RWPE2 (cell line): ENCODE measurements around the gene H2BK1.

Experiments used
- ATAC-seq: fragments of 200-7000 bp; cut with Tn5 transposase; 3 replicates; pipeline ENCODE4 v1.9.1; 2021; ENCODE audit warnings: low read depth
- DNase-seq: peaks from one replicate; pipeline ENCODE4 v3.0.0-alpha.2; 2020; ENCODE audit warnings: low spot score
- H3K27ac ChIP-seq: fragments of 450-650 bp; 2 replicates; pipeline ENCODE4 v1.5.1; 2017; ENCODE audit warnings: mild to moderate bottlenecking; ENCODE audit not compliant: poor library complexity, severe bottlenecking
- H3K27me3 ChIP-seq: fragments of 250-450 bp; sonication (Bioruptor Pico); 2 replicates; pipeline ENCODE4 v1.5.1; 2021; ENCODE audit warnings: mild to moderate bottlenecking, moderate library complexity; ENCODE audit not compliant: insufficient read depth, poor library complexity, severe bottlenecking
- H3K36me3 ChIP-seq: fragments of 250-450 bp; sonication (Bioruptor Pico); 2 replicates; pipeline ENCODE4 v1.5.1; 2020; ENCODE audit warnings: low read depth, mild to moderate bottlenecking, moderate library complexity
- H3K4me1 ChIP-seq: fragments of 250-450 bp; sonication (Bioruptor Pico); 2 replicates; pipeline ENCODE4 v1.5.1; 2021; ENCODE audit warnings: mild to moderate bottlenecking, moderate library complexity; ENCODE audit not compliant: insufficient read depth, poor library complexity, severe bottlenecking
- H3K4me3 ChIP-seq: fragments of 250-450 bp; sonication (Bioruptor Pico); 2 replicates; pipeline ENCODE4 v1.5.1; 2021; ENCODE audit warnings: mild to moderate bottlenecking, moderate library complexity; ENCODE audit not compliant: severe bottlenecking
- H3K9me3 ChIP-seq: fragments of 250-450 bp; sonication (Bioruptor Pico); 2 replicates; pipeline ENCODE4 v1.5.1; 2021; ENCODE audit warnings: mild to moderate bottlenecking, moderate library complexity; ENCODE audit not compliant: severe bottlenecking
- TF ChIP-seq, protein P1 (sequence below): fragments of 450-650 bp; IDR thresholded peaks from one replicate; pipeline ENCODE4 v1.5.1; 2017; ENCODE audit warnings: mild to moderate bottlenecking, moderate library complexity; ENCODE audit not compliant: poor library complexity, severe bottlenecking

Gene H2BK1

DNA sequence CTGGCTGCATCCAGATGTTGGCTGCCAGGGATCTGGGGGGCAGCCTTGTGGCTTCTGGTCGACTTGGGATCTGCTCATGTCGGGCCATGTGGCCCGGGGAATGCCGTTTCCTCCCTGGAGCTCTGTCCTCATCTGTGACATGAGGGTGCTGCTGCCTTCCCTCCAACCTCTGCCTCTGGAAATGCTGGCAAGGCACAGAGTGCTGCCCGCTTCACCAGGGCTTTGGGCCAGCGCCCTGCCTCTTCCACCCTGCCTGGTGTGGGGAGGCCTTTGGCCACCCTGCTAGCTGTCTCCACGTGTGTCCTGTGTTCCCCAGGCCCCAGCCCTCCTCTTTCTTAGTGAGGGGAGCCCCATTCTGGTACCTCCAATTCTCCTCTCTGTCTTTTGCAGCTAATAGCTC is 44.0 kb upstream of the H2BK1 start:
- ATAC-seq (no peak), DNase-seq (no peak)
- H3K27me3 ChIP-seq: no peaks in the 10 kb centered on the region
- no peak overlapping the region for H3K27ac ChIP-seq
- no peaks in the 10 kb centered on the region for H3K9me3 ChIP-seq
- no peaks in the 10 kb centered on the region for H3K36me3 ChIP-seq
- TF ChIP-seq, protein P1, sequence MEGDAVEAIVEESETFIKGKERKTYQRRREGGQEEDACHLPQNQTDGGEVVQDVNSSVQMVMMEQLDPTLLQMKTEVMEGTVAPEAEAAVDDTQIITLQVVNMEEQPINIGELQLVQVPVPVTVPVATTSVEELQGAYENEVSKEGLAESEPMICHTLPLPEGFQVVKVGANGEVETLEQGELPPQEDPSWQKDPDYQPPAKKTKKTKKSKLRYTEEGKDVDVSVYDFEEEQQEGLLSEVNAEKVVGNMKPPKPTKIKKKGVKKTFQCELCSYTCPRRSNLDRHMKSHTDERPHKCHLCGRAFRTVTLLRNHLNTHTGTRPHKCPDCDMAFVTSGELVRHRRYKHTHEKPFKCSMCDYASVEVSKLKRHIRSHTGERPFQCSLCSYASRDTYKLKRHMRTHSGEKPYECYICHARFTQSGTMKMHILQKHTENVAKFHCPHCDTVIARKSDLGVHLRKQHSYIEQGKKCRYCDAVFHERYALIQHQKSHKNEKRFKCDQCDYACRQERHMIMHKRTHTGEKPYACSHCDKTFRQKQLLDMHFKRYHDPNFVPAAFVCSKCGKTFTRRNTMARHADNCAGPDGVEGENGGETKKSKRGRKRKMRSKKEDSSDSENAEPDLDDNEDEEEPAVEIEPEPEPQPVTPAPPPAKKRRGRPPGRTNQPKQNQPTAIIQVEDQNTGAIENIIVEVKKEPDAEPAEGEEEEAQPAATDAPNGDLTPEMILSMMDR: no peak
- H3K4me3 ChIP-seq: no peak overlapping the region
- H3K4me1 ChIP-seq: no peaks in the 10 kb centered on the region

DNA sequence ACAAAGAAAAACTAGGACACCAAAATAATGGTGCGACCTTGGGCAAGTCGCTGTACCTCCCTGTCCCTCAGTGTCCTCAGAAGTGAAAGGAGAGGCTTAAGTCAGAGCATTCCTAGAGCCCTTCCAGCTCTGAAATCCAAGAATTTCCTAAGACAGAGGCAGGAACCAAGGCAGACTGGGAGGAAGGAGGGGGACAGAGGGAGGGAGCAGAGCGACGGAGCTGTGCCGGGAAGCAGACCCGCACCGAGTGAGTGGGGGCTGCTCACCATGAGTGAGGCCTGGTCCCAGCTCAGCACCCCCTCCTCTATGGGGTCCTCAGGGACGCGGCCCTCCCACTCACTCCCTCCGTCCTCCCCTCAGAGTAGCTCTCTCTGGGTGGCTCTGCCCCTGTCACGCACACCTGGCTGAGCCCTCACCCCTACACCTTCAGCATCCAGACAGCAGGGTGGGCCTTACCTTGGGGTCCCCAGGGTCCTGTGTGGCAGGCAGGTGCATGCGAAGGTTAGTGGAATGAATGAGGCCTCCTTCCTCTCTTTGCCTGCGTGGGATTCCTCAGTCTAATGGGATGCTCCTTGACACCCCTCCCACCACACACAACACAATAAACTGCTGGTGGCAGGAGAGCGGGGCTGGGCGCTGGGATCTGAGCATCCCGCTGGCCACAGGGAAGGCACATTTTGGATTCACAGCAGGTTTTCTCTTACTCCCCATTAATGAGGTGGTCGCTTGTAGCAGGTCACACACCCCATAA is 42.8 kb upstream of the H2BK1 start:
- Histone ChIP-seq H3K9me3 (no peaks in the 10 kb centered on the region), H3K27ac (no peak overlapping the region), H3K27me3 (no peaks in the 10 kb centered on the region), H3K4me1 (no peaks in the 10 kb centered on the region), H3K36me3 (no peaks in the 10 kb centered on the region), H3K4me3 (no peak overlapping the region)
- no peak for DNase-seq
- ATAC-seq: no peak
- TF ChIP-seq, protein P1: no peak

DNA sequence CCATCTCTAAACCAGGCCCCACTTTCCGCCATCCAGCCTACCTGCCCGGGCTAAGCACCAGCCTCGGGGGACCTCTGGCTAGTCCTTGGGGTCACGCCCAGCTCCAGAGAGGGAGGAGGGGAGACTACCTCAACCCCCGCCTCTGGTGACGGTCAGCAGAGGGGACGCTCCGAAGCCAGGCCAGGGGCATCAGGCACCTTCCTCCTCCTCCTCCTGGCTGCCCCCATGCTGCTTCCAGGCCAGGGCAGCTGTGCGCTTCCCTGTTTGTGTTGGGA is 42.2 kb upstream of the H2BK1 start:
- DNase-seq: peak; percentile 52
- Histone ChIP-seq H3K27ac (no peak overlapping the region), H3K9me3 (no peaks in the 10 kb centered on the region), H3K4me3 (no peak overlapping the region), H3K4me1 (no peaks in the 10 kb centered on the region), H3K36me3 (no peaks in the 10 kb centered on the region), H3K27me3 (no peaks in the 10 kb centered on the region)
- no peak for ATAC-seq
- TF ChIP-seq, protein P1: no peak

DNA sequence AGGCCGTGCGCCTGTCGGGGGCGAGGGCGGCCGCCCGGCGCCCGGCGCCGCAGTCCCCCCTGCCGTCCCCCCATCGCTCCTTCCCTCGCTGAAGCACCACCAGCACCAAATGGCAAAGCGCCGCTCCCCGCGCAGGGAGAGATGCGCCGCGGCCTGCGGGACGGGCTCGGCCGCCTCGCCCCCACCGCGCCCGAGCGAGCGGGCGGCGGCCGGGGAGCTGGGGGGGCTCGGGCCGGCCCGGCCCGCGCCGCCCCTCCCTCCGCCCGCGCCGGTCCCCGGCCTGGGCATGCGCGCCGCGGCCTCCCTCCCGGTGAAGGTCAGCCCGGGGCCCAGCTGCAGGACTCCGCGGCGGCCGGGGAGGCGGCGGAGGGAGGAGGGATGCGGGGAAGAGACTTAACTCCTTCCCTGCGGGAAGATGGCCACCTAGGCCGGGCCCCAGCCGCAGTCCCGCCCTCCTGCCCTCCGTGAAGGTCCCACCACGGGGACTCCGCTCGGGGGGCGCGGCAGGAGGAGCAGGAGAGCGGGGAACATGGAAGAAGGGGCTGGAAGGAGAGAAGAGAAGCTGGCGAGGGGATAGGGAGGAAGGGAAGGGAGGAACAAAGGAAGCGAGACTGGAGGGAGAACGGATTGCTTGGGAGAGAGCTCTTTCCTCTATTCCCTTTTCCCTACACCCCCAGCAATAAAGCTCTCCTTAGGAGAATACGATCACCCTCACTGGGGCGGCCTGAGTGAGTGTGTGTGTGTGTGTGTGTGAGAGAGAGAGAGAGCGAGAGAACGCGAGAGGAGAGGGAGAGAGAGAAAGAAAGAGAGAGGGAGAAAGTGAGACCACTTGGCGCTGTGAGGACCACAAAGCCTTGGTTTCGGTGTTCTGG is 41.6 kb upstream of the H2BK1 start:
- DNase-seq (peak; percentile 54), ATAC-seq (peak; percentile 42)
- Histone ChIP-seq H3K4me1 (no peaks in the 10 kb centered on the region), H3K9me3 (no peaks in the 10 kb centered on the region), H3K4me3 (peak overlapping the region; percentile 47), H3K27me3 (no peaks in the 10 kb centered on the region), H3K27ac (no peak overlapping the region), H3K36me3 (no peaks in the 10 kb centered on the region)
- TF ChIP-seq, protein P1: no peak

DNA sequence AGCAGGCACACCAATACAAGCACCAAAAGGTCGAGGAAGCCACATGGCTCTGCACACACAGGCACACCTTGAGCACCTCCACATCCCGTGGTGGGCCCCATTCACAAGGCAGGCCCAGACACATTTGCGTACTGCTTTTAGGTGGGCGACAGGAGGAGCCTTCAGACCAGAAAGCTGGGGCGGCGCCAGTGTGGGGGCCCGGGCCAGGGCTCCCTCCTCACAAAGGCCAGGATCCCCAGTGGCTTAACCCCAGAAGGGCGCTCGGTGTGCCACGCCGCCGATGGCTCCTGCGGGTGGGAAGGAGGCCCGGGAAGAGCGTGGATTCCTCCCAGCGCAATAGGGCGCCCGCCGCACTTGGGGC is 41.0 kb upstream of the H2BK1 start:
- no peak overlapping the region for H3K27ac ChIP-seq
- peak overlapping the region; percentile 47 for H3K4me3 ChIP-seq
- no peaks in the 10 kb centered on the region for H3K27me3 ChIP-seq
- TF ChIP-seq, protein P1: no peak
- no peaks in the 10 kb centered on the region for H3K9me3 ChIP-seq
- no peak; the same call in 2 of the 3 replicates for ATAC-seq
- peak; percentile 39 for DNase-seq
- H3K36me3 ChIP-seq: no peaks in the 10 kb centered on the region
- H3K4me1 ChIP-seq: no peaks in the 10 kb centered on the region
